Natural killer cell (primary cell): Measurements from ENCODE around the gene BAZ2A. TPM values are rescaled to one million over a fixed set of nuclear protein-coding genes. Genes with fewer than 3 reads are reported as not detected.

Experiments used
- ATAC-seq, 3 donors: fragments of 150-1000 bp in 2 of 3; fragments of 200-7000 bp in 1 of 3; cut with Tn5 transposase; 1 replicate in 1 of 3; 2 replicates in 2 of 3; pipeline ENCODE4 v1.10.0; 2021; ENCODE audit warnings: mild to moderate bottlenecking in 2 of 3, moderate library complexity in 2 of 3
- DNase-seq, 2 donors: peaks; one replicate each; pipeline versions ENCODE4 v3.0.0 to v3.0.0-alpha.2; 2013 to 2021; ENCODE audit warnings: mixed read lengths in 1 of 2
- H3K27ac ChIP-seq: one replicate; pipeline ENCODE4 v1.5.1; 2013; ENCODE audit warnings: mild to moderate bottlenecking, low read length
- H3K27me3 ChIP-seq: one replicate; pipeline ENCODE4 v1.6.1; 2013; ENCODE audit warnings: low read length; ENCODE audit not compliant: control insufficient read depth, insufficient read depth
- H3K36me3 ChIP-seq: one replicate; pipeline ENCODE4 v1.6.1; 2013; ENCODE audit warnings: low read length; ENCODE audit not compliant: control insufficient read depth, insufficient read depth
- H3K4me1 ChIP-seq: one replicate; pipeline ENCODE4 v1.6.1; 2013; ENCODE audit warnings: low read length; ENCODE audit not compliant: control insufficient read depth, insufficient read depth
- H3K4me3 ChIP-seq: one replicate; pipeline ENCODE4 v1.5.1; 2013; ENCODE audit warnings: low read length
- H3K9me3 ChIP-seq: one replicate; pipeline ENCODE4 v1.6.1; 2013; ENCODE audit warnings: low read length; ENCODE audit not compliant: control insufficient read depth, insufficient read depth
- H3K27ac Mint-ChIP-seq, 2 donors: one replicate each; pipeline ENCODE4 v1.8.0; 2022; ENCODE audit warnings: mild to moderate bottlenecking in 2 of 2, mixed read lengths in 2 of 2, moderate library complexity in 1 of 2
- H3K27me3 Mint-ChIP-seq, 2 donors: one replicate each; pipeline ENCODE4 v1.8.0; 2022; ENCODE audit warnings: low read depth in 2 of 2, mixed read lengths in 2 of 2
- H3K36me3 Mint-ChIP-seq: one replicate; pipeline ENCODE4 v1.8.0; 2022; ENCODE audit warnings: mixed read lengths
- H3K4me1 Mint-ChIP-seq, 2 donors: one replicate each; pipeline ENCODE4 v1.8.0; 2022; ENCODE audit warnings: mixed read lengths in 2 of 2
- H3K4me3 Mint-ChIP-seq: one replicate; pipeline ENCODE4 v1.8.0; 2022; ENCODE audit warnings: mild to moderate bottlenecking, moderate library complexity, mixed read lengths
- H3K9me3 Mint-ChIP-seq, 2 donors: one replicate each; pipeline ENCODE4 v1.8.0; 2022; ENCODE audit warnings: mixed read lengths in 2 of 2
- CTCF ChIP-seq: fragments of 200-600 bp; IDR thresholded peaks from one replicate; pipeline ENCODE4 v1.8.0; 2022; ENCODE audit warnings: antibody characterized with exemption
- WGBS: methylation state at CpG from one replicate; pipeline ENCODE4 v1.1.7; 2013; ENCODE audit warnings: missing lambda C conversion rate; ENCODE audit not compliant: insufficient coverage; 5-methylcytosine and 5-hydroxymethylcytosine counted together
- intact Hi-C: fragments of 100-400 bp; cut with micrococcal nuclease; formaldehyde crosslinking; loops from one replicate; pipeline ENCODE4 v1.14.2; 2022
- total RNA-seq, 4 donors: library from RNA; stranded (reverse); fragments of 120-200 nt in 1 of 4; gene quantifications; one replicate each; pipeline versions ENCODE4 v1.2.3 to v1.2.4, GENCODE V29; 2013 to 2022

Gene BAZ2A
- total RNA-seq, 3 donors from 2014 or later (not counting 1 experiment from before 2014, with no cell fraction given): 320 to 354 (median 325) TPM

GRCh38 chr12:56634242-56634836 is 4.2 kb upstream of the BAZ2A start:
- DNase-seq (peak in 1 of 2 donors; percentile 47), ATAC-seq (no peak)
- peaks cover 47 to 69% of the 10 kb centered on the region in 2 donors for H3K4me1 Mint-ChIP-seq
- no peaks in the 10 kb centered on the region for H3K36me3 Mint-ChIP-seq
- Histone ChIP-seq H3K27ac (peak overlapping the region; percentile 74), H3K36me3 (peaks cover 22% of the 10 kb centered on the region), H3K9me3 (no peaks in the 10 kb centered on the region), H3K27me3 (no peaks in the 10 kb centered on the region), H3K4me3 (peak overlapping the region; percentile 74), H3K4me1 (peaks cover 64% of the 10 kb centered on the region)
- WGBS: 5% methylated on average over 27 of the region's 27 CpGs
- TF ChIP-seq CTCF: no peak
- no peaks in the 10 kb centered on the region for H3K9me3 Mint-ChIP-seq
- H3K4me3 Mint-ChIP-seq: peak overlapping the region; percentile 99
- H3K27me3 Mint-ChIP-seq: no peaks in the 10 kb centered on the region
- H3K27ac Mint-ChIP-seq: peak overlapping the region; percentile 91 to 93
- intact Hi-C loops: no loop called here

- Histone ChIP-seq H3K27ac (no peak overlapping the region), H3K9me3 (no peaks in the 10 kb centered on the region), H3K36me3 (peaks cover 15% of the 10 kb centered on the region), H3K27me3 (no peaks in the 10 kb centered on the region), H3K4me1 (peaks cover 64% of the 10 kb centered on the region), H3K4me3 (peak overlapping the region; percentile 74)
- Mint-ChIP-seq H3K27me3 (no peaks in the 10 kb centered on the region), H3K36me3 (no peaks in the 10 kb centered on the region), H3K27ac (peak overlapping the region; percentile 91 to 93), H3K4me3 (peak overlapping the region; percentile 99), H3K9me3 (no peaks in the 10 kb centered on the region), H3K4me1 (peaks cover 49 to 71% of the 10 kb centered on the region in 2 donors)
- 73% methylated on average over 12 of the region's 12 CpGs for WGBS
- TF ChIP-seq CTCF: no peak
- DNase-seq (peak in 1 of 2 donors; percentile 38), ATAC-seq (no peak)
- intact Hi-C loops: no loop called here
Measured at GRCh38 chr12:56633468-56634241, 3.5 kb upstream of the BAZ2A start.

GRCh38 chr12:56632701-56633467 is 2.8 kb upstream of the BAZ2A start:
- Histone ChIP-seq H3K27me3 (no peaks in the 10 kb centered on the region), H3K9me3 (no peaks in the 10 kb centered on the region), H3K36me3 (peaks cover 8% of the 10 kb centered on the region), H3K27ac (peak overlapping the region; percentile 61), H3K4me3 (no peak overlapping the region), H3K4me1 (peaks cover 71% of the 10 kb centered on the region)
- 71% methylated on average over 3 of the region's 4 CpGs for WGBS
- H3K9me3 Mint-ChIP-seq: no peaks in the 10 kb centered on the region
- intact Hi-C loops: no loop called here
- H3K36me3 Mint-ChIP-seq: no peaks in the 10 kb centered on the region
- DNase-seq (peak in 1 of 2 donors; percentile 22), ATAC-seq (no peak)
- H3K27ac Mint-ChIP-seq: peak overlapping the region; percentile 85 to 93
- no peak for TF ChIP-seq CTCF
- H3K27me3 Mint-ChIP-seq: no peaks in the 10 kb centered on the region
- peaks cover 57 to 78% of the 10 kb centered on the region in 2 donors for H3K4me1 Mint-ChIP-seq
- peak overlapping the region; percentile 99 for H3K4me3 Mint-ChIP-seq
